ENCODE measurements around the gene OXGR1.

- TF ChIP-seq CTCF (IDR thresholded peaks at IDR 0.05), result no peak
- no peak for TF ChIP-seq POLR2A (IDR thresholded peaks at IDR 0.05)
These were observed 10.6 kb upstream of the OXGR1 start for GRCh38 chr13:97004886-97005285.

Data from vagina (tissue), 2 donors.